ENCODE data around the gene TMPRSS2. TPM values are rescaled to one million over a fixed set of nuclear protein-coding genes. Genes with fewer than 3 reads are reported as not detected.

TMPRSS2 gene
- total and polyA plus RNA-seq, 9 of the 15 experiments (the other 6 are each of a cell fraction or from before 2014, with no cell fraction given) = 0.20 TPM; not detected in 8

GRCh38 chr21:41432562-41433460, 75.1 kb downstream of the TMPRSS2 start:
- POLR2A ChIA-PET = interaction anchor here (0.7 kb wide), 1 partner anchor 193 kb away, joined by 3 read pairs; no protein-coding TSS in a partner anchor
- intact Hi-C loops (cut with micrococcal nuclease) (no loop called here), in situ Hi-C loops (cut with MboI) (no loop called here)
- H2AFZ ChIP-seq (ENCODE audit: low read depth, low read length) = no peak overlapping the region
- H3K9me1 ChIP-seq (ENCODE audit: control insufficient read depth, insufficient read depth, low read length) = no peaks in the 10 kb centered on the region
- no peak overlapping the region for H3K27ac ChIP-seq (ENCODE audit: extremely low read depth, low read depth, low read length)
- CTCF ChIA-PET (ENCODE audit: low intra/inter-chr PET ratio) = no interaction called here
- no peaks in the 10 kb centered on the region for H3K36me3 ChIP-seq (ENCODE audit: control insufficient read depth, insufficient read depth, low read length)
- DNase-seq (ENCODE audit: extremely low read depth in 1 of 4, low spot score in 3 of 4) = no peak
- no peak overlapping the region for H3K4me3 ChIP-seq
- no peaks in the 10 kb centered on the region for H4K20me1 ChIP-seq (replicated peaks; ENCODE audit: control insufficient read depth, insufficient read depth, low read length)
- FAIRE-seq = no peak
- no peak overlapping the region for H3K4me2 ChIP-seq (ENCODE audit: insufficient read depth, low read length)
- WGBS (ENCODE audit: insufficient coverage, low coverage, missing lambda C conversion rate) = 0% methylated on average over 10 of the region's 10 CpGs
- no peak for ATAC-seq
- no TSS peak for BruUV-seq (replicated peaks)
- no peaks in the 10 kb centered on the region for H3K79me2 ChIP-seq (ENCODE audit: control insufficient read depth, insufficient read depth, low read length)
- H3K9me3 ChIP-seq (replicated peaks; ENCODE audit: control insufficient read depth, insufficient read depth, low read depth, low read length) = no peaks in the 10 kb centered on the region
- no peaks in the 10 kb centered on the region for H3K4me1 ChIP-seq (replicated peaks in 1 of 2; ENCODE audit: control insufficient read depth in 2 of 2, insufficient read depth in 2 of 2, low read length in 2 of 2)
- TF ChIP-seq ZNF165 (CRISPR knock-in tag; IDR thresholded peaks at IDR 0.05; ENCODE audit: borderline replicate concordance) (no peak), CREB1 (IDR thresholded peaks at IDR 0.05) (no peak), CREB1 (CRISPR knock-in tag; IDR thresholded peaks at IDR 0.05) (no peak), SMARCB1 (IDR thresholded peaks at IDR 0.05; ENCODE audit: insufficient read length, low read depth) (no peak), ZNF586 (CRISPR knock-in tag; conservative IDR thresholded peaks at IDR 0.05) (no peak), TFAP4 (CRISPR knock-in tag; IDR thresholded peaks at IDR 0.05; ENCODE audit: borderline replicate concordance) (no peak), MXI1 (IDR thresholded peaks at IDR 0.05; ENCODE audit: low read depth, low read length) (no peak), HIVEP1 (CRISPR knock-in tag; IDR thresholded peaks at IDR 0.05) (no peak), NCOA6 (IDR thresholded peaks at IDR 0.05) (no peak), ZNF696 (CRISPR knock-in tag; conservative IDR thresholded peaks at IDR 0.05) (no peak), ESRRA (IDR thresholded peaks at IDR 0.05; ENCODE audit: borderline replicate concordance, low read depth) (no peak), ZNF780A (CRISPR knock-in tag; IDR thresholded peaks at IDR 0.05) (no peak), FOXJ2 (tag; IDR thresholded peaks at IDR 0.05) (no peak), RNF219 (CRISPR knock-in tag; IDR thresholded peaks at IDR 0.05) (no peak)
- H3K27me3 ChIP-seq (ENCODE audit: control insufficient read depth in 2 of 2, insufficient read depth in 2 of 2, low read length in 2 of 2) = peaks cover 10 to 16% of the 10 kb centered on the region in 2 experiments; a peak in 3 of 5 replicates
- H3K9ac ChIP-seq (ENCODE audit: insufficient read depth in 1 of 2, low read depth in 2 of 2, low read length in 2 of 2) = no peak overlapping the region
